PC-9 (cell line): ENCODE measurements around the gene TGFBR3. TPM values are rescaled to one million over a fixed set of nuclear protein-coding genes. Genes with fewer than 3 reads are reported as not detected.

Source experiments
- Bru-seq: library from RNA; stranded (reverse); fragments of 400-500 nt; gene quantifications from one replicate; lab custom pipeline; 2021; lab: Mats Ljungman, UMichigan
- BruChase-seq, 2 experiments: library from RNA; stranded (reverse); fragments of 400-500 nt; gene quantifications; one replicate each; lab custom pipeline; 2021; lab: Mats Ljungman, UMichigan
- BruUV-seq: library from RNA; stranded (reverse); fragments of 400-500 nt; replicated peaks from 2 replicates; lab custom pipeline; 2021; lab: Mats Ljungman, UMichigan
- CTCF ChIA-PET: fragments of 300-600 bp; sonication (Branson Sonifier 250); formaldehyde crosslinking; loops from one replicate; lab custom pipeline; 2022; ENCODE audit warnings: antibody characterized with exemption; lab: Charles Lee
- POLR2A ChIA-PET: fragments of 300-600 bp; sonication (Branson Sonifier 250); formaldehyde crosslinking; loops from one replicate; lab custom pipeline; 2022; ENCODE audit warnings: antibody characterized with exemption; ENCODE audit not compliant: unreplicated experiment; lab: Charles Lee
- DNase-seq, 2 experiments: peaks; one replicate each; pipeline versions ENCODE4 v3.0.0 to v3.0.0-alpha.2; 2015 to 2022; ENCODE audit warnings: mixed read lengths in 1 of 2
- H2AFZ ChIP-seq: fragments of 200-600 bp; sonication (generic); 2 replicates; pipeline ENCODE4 v1.8.1; 2017; ENCODE audit warnings: antibody characterized with exemption
- H3F3A ChIP-seq: fragments of 200-600 bp; sonication (generic); 2 replicates; pipeline ENCODE4 v1.8.1; 2017; ENCODE audit warnings: antibody characterized with exemption, mild to moderate bottlenecking, low read depth; ENCODE audit not compliant: insufficient read depth
- H3K27ac ChIP-seq: fragments of 200-600 bp; sonication (generic); 2 replicates; pipeline ENCODE4 v1.6.1; 2016; ENCODE audit warnings: mixed run types
- H3K27me3 ChIP-seq: fragments of 200-600 bp; sonication (generic); 2 replicates; pipeline ENCODE4 v1.6.1; 2016; ENCODE audit warnings: low read depth, mixed run types; ENCODE audit not compliant: insufficient read depth
- H3K36me3 ChIP-seq: fragments of 200-600 bp; sonication (generic); 2 replicates; pipeline ENCODE4 v1.6.1; 2016; ENCODE audit warnings: low read depth, mixed run types
- H3K4me1 ChIP-seq: fragments of 200-600 bp; sonication (generic); replicated peaks from 2 replicates; pipeline ENCODE4 v1.6.1; 2016; ENCODE audit warnings: mixed run types; ENCODE audit not compliant: insufficient read depth
- H3K4me2 ChIP-seq: fragments of 200-600 bp; sonication (generic); 2 replicates; pipeline ENCODE4 v1.6.1; 2017; ENCODE audit warnings: mixed run types
- H3K4me3 ChIP-seq: fragments of 200-600 bp; sonication (generic); 2 replicates; pipeline ENCODE4 v1.6.1; 2016; ENCODE audit warnings: mixed run types
- H3K79me2 ChIP-seq: fragments of 200-600 bp; sonication (generic); 2 replicates; pipeline ENCODE4 v1.6.1; 2017; ENCODE audit warnings: low read depth, mixed run types
- H3K9me2 ChIP-seq: fragments of 200-600 bp; sonication (generic); 2 replicates; pipeline ENCODE4 v1.8.1; 2017; ENCODE audit warnings: mild to moderate bottlenecking; ENCODE audit not compliant: insufficient read depth
- H3K9me3 ChIP-seq: fragments of 200-600 bp; sonication (generic); 2 replicates; pipeline ENCODE4 v1.8.1; 2016; ENCODE audit warnings: low read depth; ENCODE audit not compliant: insufficient read depth
- H4K20me1 ChIP-seq: fragments of 200-600 bp; sonication (generic); 2 replicates; pipeline ENCODE4 v1.8.1; 2017; ENCODE audit not compliant: insufficient read depth
- EZH2 ChIP-seq: fragments of 200-600 bp; sonication (generic); IDR thresholded peaks from 2 replicates; pipeline ENCODE4 v1.8.0; 2017; ENCODE audit warnings: antibody characterized with exemption, low read depth
- intact Hi-C: fragments of 100-400 bp; cut with micrococcal nuclease; formaldehyde crosslinking; loops from one replicate; pipeline ENCODE4 v1.10.0; 2022; ENCODE audit not compliant: unreplicated experiment
- long read RNA-seq: library from polyadenylated mRNA; stranded (forward); transcript quantifications from one replicate; pipeline ENCODE4 v2.0.0, GENCODE V29; 2022
- total RNA-seq: library from RNA; stranded (reverse); gene quantifications from 2 replicates; pipeline ENCODE4 v1.2.3, GENCODE V29; 2021
- TF ChIP-seq, protein P1 (sequence below): fragments of 200-600 bp; sonication (generic); conservative IDR thresholded peaks from 2 replicates; pipeline ENCODE4 v1.6.1; 2017; ENCODE audit warnings: mixed run types, antibody characterized with exemption, mild to moderate bottlenecking, moderate library complexity

TGFBR3 gene
- total RNA-seq (1.6 and 2.5 TPM in 2 replicates), Bru-seq, nascent RNA (percentile 34 among the genes with signal in this experiment), BruChase-seq, experiment 1, labeled RNA remaining after a 2-hour chase (percentile 32 among the genes with signal in this experiment), BruChase-seq, experiment 2, labeled RNA remaining after a 6-hour chase (percentile 26 among the genes with signal in this experiment)
- long read RNA-seq = 0 reads

DNA sequence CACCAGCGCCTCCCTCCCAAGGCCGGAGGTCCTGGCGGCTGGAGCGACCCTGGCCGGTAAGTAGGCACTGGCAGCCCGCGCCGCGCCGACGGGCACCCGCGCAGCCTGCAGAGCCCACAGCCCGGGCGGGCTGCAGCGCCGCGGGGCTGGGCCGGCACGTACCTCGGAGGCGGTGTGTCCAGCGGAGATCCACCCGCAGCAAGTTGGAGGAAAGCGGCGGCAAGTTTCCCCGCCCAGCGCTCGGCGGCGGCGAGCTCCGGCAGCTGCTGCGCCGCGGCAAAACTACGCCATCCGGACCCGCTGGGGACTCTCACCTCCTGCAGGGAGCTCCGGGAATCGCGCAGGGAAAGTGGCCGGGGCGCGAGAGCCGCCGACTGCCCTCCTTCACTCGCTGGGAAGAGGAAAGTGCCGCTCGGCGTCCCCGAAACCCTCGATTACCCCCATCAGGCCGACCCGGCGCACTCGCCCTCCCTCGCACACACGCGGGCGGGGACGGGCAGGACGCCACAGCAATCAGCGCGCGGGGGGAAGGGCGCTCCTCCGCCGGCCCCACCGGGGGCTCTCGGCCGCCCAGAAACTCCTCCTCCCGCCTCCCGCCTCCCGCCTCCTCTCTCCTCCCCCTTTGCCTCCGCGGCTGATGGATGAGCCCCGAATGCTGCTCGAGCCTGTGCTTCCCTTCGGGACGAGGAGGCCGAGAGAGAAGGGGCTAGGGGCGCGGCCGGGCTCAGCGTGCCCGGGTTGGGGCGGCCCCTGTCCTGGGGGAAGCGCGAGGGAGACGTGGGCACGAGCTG is at the start of gene TGFBR3:
TGFBR3 (minus strand) TSS at position 436 of the 791 bp plus-strand sequence. CDS start 24,620 bp downstream, outside the sequence.
- Histone ChIP-seq H3F3A (peaks cover 14% of the 10 kb centered on the region), H3K4me3 (peak within 1 kb of the TSS; percentile 87), H3K79me2 (peaks cover 33% of the 10 kb centered on the region), H3K36me3 (no peaks in the 10 kb centered on the region), H3K27ac (peak within 1 kb of the TSS; percentile 30; the same call in 1 of the 2 replicates), H3K9me3 (no peaks in the 10 kb centered on the region), H3K4me2 (peak within 1 kb of the TSS; percentile 95), H2AFZ (peak within 1 kb of the TSS; percentile 94), H3K27me3 (no peaks in the 10 kb centered on the region), H3K4me1 (peaks cover 42% of the 10 kb centered on the region), H4K20me1 (no peaks in the 10 kb centered on the region), H3K9me2 (no peaks in the 10 kb centered on the region)
- DNase-seq = peak; percentile 77 to 80
- CTCF ChIA-PET = interaction anchor here (0.7 to 1.3 kb wide), 3 partner anchors 81 to 374 kb away, joined by 3 to 4 read pairs (median 3); no protein-coding TSS in a partner anchor
- intact Hi-C loops = loop anchor here (5.0 kb wide), 3 partner anchors 89 to 374 kb away; no protein-coding TSS in a partner anchor
- no peak for TF ChIP-seq EZH2
- TF ChIP-seq, protein P1, sequence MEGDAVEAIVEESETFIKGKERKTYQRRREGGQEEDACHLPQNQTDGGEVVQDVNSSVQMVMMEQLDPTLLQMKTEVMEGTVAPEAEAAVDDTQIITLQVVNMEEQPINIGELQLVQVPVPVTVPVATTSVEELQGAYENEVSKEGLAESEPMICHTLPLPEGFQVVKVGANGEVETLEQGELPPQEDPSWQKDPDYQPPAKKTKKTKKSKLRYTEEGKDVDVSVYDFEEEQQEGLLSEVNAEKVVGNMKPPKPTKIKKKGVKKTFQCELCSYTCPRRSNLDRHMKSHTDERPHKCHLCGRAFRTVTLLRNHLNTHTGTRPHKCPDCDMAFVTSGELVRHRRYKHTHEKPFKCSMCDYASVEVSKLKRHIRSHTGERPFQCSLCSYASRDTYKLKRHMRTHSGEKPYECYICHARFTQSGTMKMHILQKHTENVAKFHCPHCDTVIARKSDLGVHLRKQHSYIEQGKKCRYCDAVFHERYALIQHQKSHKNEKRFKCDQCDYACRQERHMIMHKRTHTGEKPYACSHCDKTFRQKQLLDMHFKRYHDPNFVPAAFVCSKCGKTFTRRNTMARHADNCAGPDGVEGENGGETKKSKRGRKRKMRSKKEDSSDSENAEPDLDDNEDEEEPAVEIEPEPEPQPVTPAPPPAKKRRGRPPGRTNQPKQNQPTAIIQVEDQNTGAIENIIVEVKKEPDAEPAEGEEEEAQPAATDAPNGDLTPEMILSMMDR = peak; percentile 60
- BruUV-seq = no TSS peak
- POLR2A ChIA-PET = interaction anchor here (0.6 kb wide), 1 partner anchor 150 kb away, joined by 6 read pairs; no protein-coding TSS in a partner anchor

DNA sequence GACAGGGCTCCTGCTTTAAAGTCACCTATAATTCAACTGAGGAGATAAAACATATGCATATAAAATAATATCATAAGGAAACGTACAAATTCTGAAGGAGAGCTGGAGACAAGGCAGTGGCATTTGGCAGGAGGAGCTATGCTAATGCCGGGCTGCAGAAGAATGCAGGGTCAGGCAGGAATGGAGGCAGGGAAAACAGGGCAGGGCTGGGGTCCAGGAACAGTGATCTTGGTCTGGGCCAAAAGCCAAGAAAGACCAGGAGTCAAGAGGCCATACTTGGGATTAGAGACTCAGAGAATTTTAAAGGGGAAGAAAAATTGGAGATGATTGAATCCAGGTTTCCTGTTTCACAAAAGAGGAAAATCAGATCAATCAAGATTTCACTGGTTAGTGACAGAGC is 43.3 kb upstream of the TGFBR3 start:
- H2AFZ ChIP-seq = no peak overlapping the region
- H3K4me2 ChIP-seq = no peak overlapping the region
- no peaks in the 10 kb centered on the region for H3K79me2 ChIP-seq
- H3K9me2 ChIP-seq = no peaks in the 10 kb centered on the region
- peak in 1 of 2 experiments; percentile 20 for DNase-seq
- H3K36me3 ChIP-seq = no peaks in the 10 kb centered on the region
- CTCF ChIA-PET = interaction anchor here (1.3 kb wide), 1 partner anchor 362 kb away, joined by 3 read pairs; no protein-coding TSS in a partner anchor
- no peak for TF ChIP-seq EZH2
- TF ChIP-seq, protein P1 = no peak
- H3K4me3 ChIP-seq = no peak overlapping the region
- no peaks in the 10 kb centered on the region for H3K27me3 ChIP-seq
- no TSS peak for BruUV-seq
- no peaks in the 10 kb centered on the region for H4K20me1 ChIP-seq
- POLR2A ChIA-PET = interaction anchor here (0.6 kb wide), 1 partner anchor 58 kb away, joined by 4 read pairs; no protein-coding TSS in a partner anchor
- no peaks in the 10 kb centered on the region for H3F3A ChIP-seq
- no peaks in the 10 kb centered on the region for H3K9me3 ChIP-seq
- intact Hi-C loops = loop anchor here (5.0 to 10.0 kb wide), 5 partner anchors 127 to 764 kb away; no protein-coding TSS in a partner anchor
- H3K4me1 ChIP-seq = peaks cover 11% of the 10 kb centered on the region
- no peak overlapping the region for H3K27ac ChIP-seq

- Histone ChIP-seq H3K36me3 (no peaks in the 10 kb centered on the region), H3K9me3 (no peaks in the 10 kb centered on the region)
- no TSS peak for BruUV-seq
Measured at GRCh38 chr1:91928026-91928425, 42.1 kb upstream of the TGFBR3 start.

More at GRCh38 chr1:91928026-91928425, 42.1 kb upstream of the TGFBR3 start:
- intact Hi-C loops = loop anchor here (5.0 to 10.0 kb wide), 5 partner anchors 126 to 763 kb away; no protein-coding TSS in a partner anchor
- no peaks in the 10 kb centered on the region for H3K79me2 ChIP-seq
- H2AFZ ChIP-seq = no peak overlapping the region
- H3K27me3 ChIP-seq = no peaks in the 10 kb centered on the region
- no peak overlapping the region for H3K27ac ChIP-seq
- no peak overlapping the region for H3K4me3 ChIP-seq
- ChIA-PET POLR2A (no interaction called here), CTCF (interaction anchor here (0.6 kb wide), 1 partner anchor 123 kb away, joined by 3 read pairs; no protein-coding TSS in a partner anchor)
- no peaks in the 10 kb centered on the region for H4K20me1 ChIP-seq
- H3K4me1 ChIP-seq = peaks cover 16% of the 10 kb centered on the region
- H3K9me2 ChIP-seq = no peaks in the 10 kb centered on the region
- TF ChIP-seq, protein P1 = no peak
- no peak for TF ChIP-seq EZH2
- no peaks in the 10 kb centered on the region for H3F3A ChIP-seq
- DNase-seq = no peak
- H3K4me2 ChIP-seq = no peak overlapping the region
